Endothelial cell of umbilical vein (primary cell): ENCODE measurements around the gene POLE2. TPM values are rescaled to one million over a fixed set of nuclear protein-coding genes. Genes with fewer than 3 reads are reported as not detected.

Experiments
- BruUV-seq: library from RNA; stranded (reverse); fragments of 400-500 nt; replicated peaks from 2 replicates; lab custom pipeline; 2021; lab: Mats Ljungman, UMichigan
- CTCF ChIA-PET: fragments of 300-600, 350-600 bp; sonication (Branson Sonifier 250); formaldehyde crosslinking; loops from one replicate; lab custom pipeline; 2021; ENCODE audit warnings: antibody characterized with exemption, inconsistent platforms; lab: Charles Lee
- POLR2A ChIA-PET: fragments of 300-600, 350-600 bp; sonication (Branson Sonifier 250); formaldehyde crosslinking; loops from one replicate; lab custom pipeline; 2021; ENCODE audit warnings: antibody characterized with exemption, inconsistent platforms; lab: Charles Lee
- DNase-seq: peaks from one replicate; pipeline ENCODE4 v3.0.0-alpha.2; 2011; ENCODE audit warnings: low read depth, low spot score
- FAIRE-seq: peaks from 2 replicates; lab custom pipeline; 2011; peaks lifted over from hg19 to GRCh38; lab: Jason Lieb, UNC
- H2AFZ ChIP-seq: 2 replicates; pipeline ENCODE4 v1.6.0; 2012; ENCODE audit warnings: low read depth, low read length, control low read depth, inconsistent platforms
- H3K27ac ChIP-seq: 2 replicates; pipeline ENCODE4 v1.5.1; 2011; ENCODE audit warnings: low read depth, mild to moderate bottlenecking, control low read depth, low read length, moderate library complexity; ENCODE audit not compliant: insufficient read depth
- H3K27me3 ChIP-seq, 2 experiments: 2 replicates each; pipeline versions ENCODE4 v1.6.0 to v1.6.1; 2011; ENCODE audit warnings: low read length in 2 of 2, mixed read lengths in 1 of 2; ENCODE audit not compliant: control insufficient read depth in 2 of 2, insufficient read depth in 2 of 2
- H3K36me3 ChIP-seq, 2 experiments: 2 replicates in 1 of 2; 3 replicates in 1 of 2; pipeline ENCODE4 v1.5.1; 2011; ENCODE audit warnings: low read length in 2 of 2, mild to moderate bottlenecking in 1 of 2, moderate library complexity in 1 of 2; ENCODE audit not compliant: control insufficient read depth in 2 of 2, insufficient read depth in 2 of 2; ENCODE audit errors: extremely low read depth in 1 of 2
- H3K4me1 ChIP-seq: 3 replicates; pipeline ENCODE4 v1.5.1; 2011; ENCODE audit warnings: mild to moderate bottlenecking, low read length; ENCODE audit not compliant: control insufficient read depth, insufficient read depth; ENCODE audit errors: extremely low read depth
- H3K4me2 ChIP-seq: 2 replicates; pipeline ENCODE4 v1.6.1; 2011; ENCODE audit warnings: low read length, control low read depth, mixed read lengths; ENCODE audit not compliant: insufficient read depth
- H3K4me3 ChIP-seq, 3 experiments: fragments of 200-600 bp in 1 of 3; sonication (generic), shearing (Covaris generic) in 1 of 3; replicated peaks in 1 of 3; 2 replicates each; pipeline ENCODE4 v1.5.1; 2011 to 2016; ENCODE audit warnings: control low read depth in 3 of 3, low read length in 3 of 3, mild to moderate bottlenecking in 2 of 3, inconsistent platforms in 1 of 3, low read depth in 1 of 3, moderate library complexity in 1 of 3; ENCODE audit not compliant: insufficient read depth in 1 of 3
- H3K79me2 ChIP-seq: 2 replicates; pipeline ENCODE4 v1.6.0; 2012; ENCODE audit warnings: low read length, inconsistent platforms; ENCODE audit not compliant: control insufficient read depth, insufficient read depth
- H3K9ac ChIP-seq: replicated peaks from 2 replicates; pipeline ENCODE3; 2011; ENCODE audit warnings: low read length, control low read depth; ENCODE audit not compliant: insufficient read depth; ENCODE audit errors: extremely low read depth
- H3K9me1 ChIP-seq: replicated peaks from 3 replicates; pipeline ENCODE4 v1.6.0; 2011; ENCODE audit warnings: mild to moderate bottlenecking, low read length; ENCODE audit not compliant: control insufficient read depth, insufficient read depth; ENCODE audit errors: extremely low read depth
- H3K9me3 ChIP-seq: replicated peaks from 2 replicates; pipeline ENCODE4 v1.5.1; 2012; ENCODE audit warnings: low read length, inconsistent platforms; ENCODE audit not compliant: control insufficient read depth, insufficient read depth
- H4K20me1 ChIP-seq: replicated peaks from 2 replicates; pipeline ENCODE3; 2011; ENCODE audit warnings: mild to moderate bottlenecking, low read length; ENCODE audit not compliant: control insufficient read depth, insufficient read depth; ENCODE audit errors: extremely low read depth
- CTCF ChIP-seq, 2 donors: IDR thresholded peaks; 1 replicate in 1 of 2; 2 replicates in 1 of 2; pipeline ENCODE4 v1.5.1; 2011; ENCODE audit warnings: low read length in 2 of 2, mild to moderate bottlenecking in 2 of 2, moderate library complexity in 2 of 2, control low read depth in 1 of 2, inconsistent platforms in 1 of 2, low read depth in 1 of 2; ENCODE audit not compliant: insufficient read depth in 1 of 2; ENCODE audit errors: extremely low read depth in 1 of 2
- FOS ChIP-seq: IDR thresholded peaks from 2 replicates; pipeline ENCODE4 v1.6.1; 2011; ENCODE audit warnings: mild to moderate bottlenecking, low read length, moderate library complexity, borderline replicate concordance; ENCODE audit not compliant: insufficient read depth
- GATA2 ChIP-seq: IDR thresholded peaks from 2 replicates; pipeline ENCODE4 v1.7.0; 2011; ENCODE audit warnings: low read depth, mild to moderate bottlenecking, moderate library complexity, mixed read lengths, low read length; ENCODE audit not compliant: insufficient read length, insufficient read depth
- POLR2A ChIP-seq: IDR thresholded peaks from 2 replicates; pipeline ENCODE4 v1.6.1; 2012; ENCODE audit warnings: low read depth, mild to moderate bottlenecking, control low read depth, low read length
- POLR2AphosphoS5 ChIP-seq: IDR thresholded peaks from 2 replicates; pipeline ENCODE4 v1.6.1; 2012; ENCODE audit warnings: low read depth, mild to moderate bottlenecking, control low read depth, low read length, moderate library complexity; ENCODE audit not compliant: insufficient read depth
- dilution Hi-C: fragments of 300-500 bp; cut with MboI; formaldehyde crosslinking; loops from one replicate; pipeline ENCODE4 v1.15.0; 2019; ENCODE audit warnings: low sequenced_read_pairs; ENCODE audit not compliant: extremely low pct_ligation_motif_present
- intact Hi-C: fragments of 100-400 bp; cut with micrococcal nuclease; formaldehyde crosslinking; loops from one replicate; pipeline ENCODE4 v1.10.0; 2022
- polyA plus RNA-seq, 4 experiments: library from polyadenylated mRNA; depleted of rRNA in 3 of 4; stranded (reverse) in 3 of 4; unstranded in 1 of 4; fragments of >200 nt; gene quantifications; 2 replicates each; pipeline versions ENCODE4 v1.2.1 to v1.2.3, GENCODE V29; 2011 to 2012; ENCODE audit warnings: missing spikeins in 1 of 4
- total RNA-seq: library from RNA; stranded (reverse); gene quantifications from 2 replicates; pipeline ENCODE4 v1.2.3, GENCODE V29; 2021
- TF ChIP-seq, protein P1 (sequence below): IDR thresholded peaks from 2 replicates; pipeline ENCODE4 v1.6.1; 2011; ENCODE audit not compliant: insufficient read depth, insufficient read length

Gene POLE2
- total and polyA plus RNA-seq, 2 donors (not counting 3 experiments of a cell fraction or from before 2014, with no cell fraction given) = 12.5 to 16.4 TPM

DNA sequence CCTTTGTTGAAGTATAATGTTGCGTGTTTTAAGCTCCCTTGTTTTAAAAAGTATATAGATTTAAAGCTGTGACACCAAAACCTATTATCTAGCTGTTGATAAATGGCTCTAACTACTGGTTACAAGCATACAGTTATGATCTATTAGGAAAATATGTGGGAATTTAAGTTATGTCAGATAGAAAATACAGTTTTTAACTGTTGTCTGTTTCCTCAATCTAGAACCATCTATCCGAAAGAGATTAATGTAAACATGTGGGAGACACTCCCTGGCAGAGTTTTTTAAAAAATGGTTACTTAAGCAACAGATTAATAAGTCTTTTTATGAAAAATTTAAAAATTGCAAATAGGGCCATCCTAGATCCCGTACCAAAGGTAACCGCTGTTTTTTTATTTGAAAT is 75.8 kb downstream of the POLE2 start:
- dilution Hi-C loops (no loop called here), intact Hi-C loops (no loop called here)
- no peaks in the 10 kb centered on the region for H4K20me1 ChIP-seq
- H3K9me1 ChIP-seq = peaks cover 2% of the 10 kb centered on the region
- H3K4me1 ChIP-seq = no peaks in the 10 kb centered on the region
- CTCF ChIA-PET = interaction anchor here (0.6 to 1.4 kb wide), 3 partner anchors 12 to 22 kb away, joined by 3 read pairs; partner anchors contain the start of gene LRR1
- H3K9ac ChIP-seq = no peak overlapping the region
- no peaks in the 10 kb centered on the region for H3K27me3 ChIP-seq
- DNase-seq = no peak
- no peak overlapping the region for H3K4me2 ChIP-seq
- H3K9me3 ChIP-seq = no peaks in the 10 kb centered on the region
- peaks cover 0 to 5% of the 10 kb centered on the region in 2 experiments for H3K36me3 ChIP-seq
- no peak for FAIRE-seq
- H2AFZ ChIP-seq = no peak overlapping the region
- no TSS peak for BruUV-seq
- no peak overlapping the region for H3K27ac ChIP-seq
- peaks cover 26% of the 10 kb centered on the region for H3K79me2 ChIP-seq
- no peak overlapping the region for H3K4me3 ChIP-seq
- POLR2A ChIA-PET = interaction anchor here (1.5 kb wide), 1 partner anchor 8 kb away, joined by 4 read pairs; the partner anchor contains the start of genes MGAT2 and RPL36AL
- no peak for TF ChIP-seq POLR2A
- TF ChIP-seq CTCF (IDR thresholded peaks at IDR 0.05; ENCODE audit: extremely low read depth in 1 of 2, insufficient read depth in 1 of 2, low read depth in 1 of 2, low read length in 2 of 2) = no peak
- TF ChIP-seq, protein P1, sequence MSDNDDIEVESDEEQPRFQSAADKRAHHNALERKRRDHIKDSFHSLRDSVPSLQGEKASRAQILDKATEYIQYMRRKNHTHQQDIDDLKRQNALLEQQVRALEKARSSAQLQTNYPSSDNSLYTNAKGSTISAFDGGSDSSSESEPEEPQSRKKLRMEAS = no peak
- no peak for TF ChIP-seq POLR2AphosphoS5
- no peak for TF ChIP-seq FOS

DNA sequence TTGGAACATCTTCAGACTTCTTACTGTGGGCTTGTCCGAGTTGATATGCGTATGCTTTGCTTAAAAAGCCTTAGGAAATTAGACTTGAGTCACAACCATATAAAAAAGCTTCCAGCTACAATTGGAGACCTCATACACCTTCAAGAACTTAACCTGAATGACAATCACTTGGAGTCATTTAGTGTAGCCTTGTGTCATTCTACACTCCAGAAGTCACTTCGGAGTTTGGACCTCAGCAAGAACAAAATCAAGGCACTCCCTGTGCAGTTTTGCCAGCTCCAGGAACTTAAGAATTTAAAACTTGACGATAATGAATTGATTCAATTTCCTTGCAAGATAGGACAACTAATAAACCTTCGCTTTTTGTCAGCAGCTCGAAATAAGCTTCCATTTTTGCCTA is 80.4 kb downstream of the POLE2 start:
- intact Hi-C loops = no loop called here
- H3K27me3 ChIP-seq = no peaks in the 10 kb centered on the region
- FAIRE-seq = no peak
- H3K4me3 ChIP-seq = no peak overlapping the region
- H4K20me1 ChIP-seq = no peaks in the 10 kb centered on the region
- DNase-seq = no peak
- H3K4me2 ChIP-seq = no peak overlapping the region
- H3K27ac ChIP-seq = no peak overlapping the region
- H3K36me3 ChIP-seq = peaks cover 2 to 5% of the 10 kb centered on the region in 2 experiments
- no peak overlapping the region for H3K9ac ChIP-seq
- BruUV-seq = no TSS peak
- dilution Hi-C loops = no loop called here
- no peaks in the 10 kb centered on the region for H3K9me3 ChIP-seq
- ChIA-PET POLR2A (no interaction called here), CTCF (interaction anchor here (0.8 kb wide), 1 partner anchor 21 kb away, joined by 3 read pairs; no protein-coding TSS in a partner anchor)
- no peaks in the 10 kb centered on the region for H3K4me1 ChIP-seq
- H2AFZ ChIP-seq = no peak overlapping the region
- H3K9me1 ChIP-seq = no peaks in the 10 kb centered on the region
- H3K79me2 ChIP-seq = peaks cover 22% of the 10 kb centered on the region
- TF ChIP-seq GATA2 = no peak
- TF ChIP-seq, protein P1 = no peak
